Transverse colon (tissue), 4 donors: ENCODE measurements around the gene SIK3. TPM values are rescaled to one million over a fixed set of nuclear protein-coding genes. Genes with fewer than 3 reads are reported as not detected.

Source experiments
- DNase-seq: peaks from one replicate; pipeline ENCODE4 v3.0.0-alpha.2; 2019
- H3K27ac ChIP-seq, 4 donors: fragments of 200-600 bp; sonication (generic); 2 replicates each; pipeline ENCODE4 v1.5.1; 2016 to 2018; ENCODE audit warnings: inconsistent platforms in 4 of 4
- H3K27me3 ChIP-seq: fragments of 200-600 bp; sonication (generic); 2 replicates; pipeline ENCODE4 v1.5.1; 2017; ENCODE audit warnings: inconsistent platforms
- H3K36me3 ChIP-seq, 4 donors: fragments of 200-600 bp; sonication (generic); 2 replicates each; pipeline ENCODE4 v1.5.1; 2017 to 2019; ENCODE audit warnings: inconsistent platforms in 4 of 4
- H3K4me1 ChIP-seq, 4 donors: fragments of 200-600 bp; sonication (generic); 2 replicates each; pipeline ENCODE4 v1.5.1; 2017 to 2020; ENCODE audit warnings: inconsistent platforms in 4 of 4
- H3K4me3 ChIP-seq, 4 donors: fragments of 200-600 bp; sonication (generic); 1 replicate in 1 of 4; 2 replicates in 3 of 4; pipeline versions ENCODE4 v1.5.1 to v1.6.1; 2017 to 2019; ENCODE audit warnings: inconsistent platforms in 4 of 4
- H3K9me3 ChIP-seq, 2 donors: fragments of 200-600 bp; sonication (generic); 2 replicates each; pipeline ENCODE4 v1.5.1; 2017 to 2019; ENCODE audit warnings: inconsistent platforms in 2 of 2
- EP300 ChIP-seq: sonication (generic); formaldehyde crosslinking; IDR thresholded peaks from one replicate; pipeline ENCODE4 v1.6.1; 2017; ENCODE audit warnings: antibody characterized with exemption, low read depth
- POLR2A ChIP-seq: fragments of 450-650 bp; IDR thresholded peaks from one replicate; pipeline ENCODE4 v1.6.1; 2016; ENCODE audit warnings: antibody characterized with exemption, mild to moderate bottlenecking, moderate library complexity
- POLR2AphosphoS5 ChIP-seq, 3 donors: sonication (generic); formaldehyde crosslinking; IDR thresholded peaks; one replicate each; pipeline ENCODE4 v1.6.1; 2016; ENCODE audit warnings: antibody characterized with exemption in 3 of 3
- WGBS, 2 donors: methylation state at CpG; one replicate each; pipeline ENCODE4 v1.1.5; 2018; ENCODE audit warnings: low coverage in 1 of 2; 5-methylcytosine and 5-hydroxymethylcytosine counted together
- in situ Hi-C, 4 donors: fragments of 200-750 bp; cut with MboI; loops; one replicate each; pipeline versions ENCODE4 v1.15.0 to v1.15.1; 2017; ENCODE audit warnings: low sequenced_read_pairs in 3 of 4, low pct_ligation_motif_present in 1 of 4, low pct_unique_long_range_greater_than_20kb in 1 of 4
- intact Hi-C: fragments of 100-400 bp; cut with DNase I; formaldehyde crosslinking; loops from one replicate; pipeline ENCODE4 v1.15.1; 2023; ENCODE audit warnings: low total_unique reads
- total RNA-seq, 4 donors: library from RNA; depleted of rRNA; stranded (reverse); fragments of >200 nt; gene quantifications; one replicate each; pipeline ENCODE4 v1.1.0, GENCODE V29; 2016
- TF ChIP-seq, protein P1 (sequence below), 5 experiments: fragments of 200-600 bp in 3 of 5; fragments of 450-650 bp in 2 of 5; sonication (generic) in 3 of 5; IDR thresholded peaks; 1 replicate in 2 of 5; 2 replicates in 3 of 5; pipeline ENCODE4 v1.5.1; 2016 to 2017; ENCODE audit warnings: antibody characterized with exemption in 5 of 5, inconsistent platforms in 3 of 5, mild to moderate bottlenecking in 2 of 5, moderate library complexity in 1 of 5

The SIK3 gene
- total RNA-seq, 4 donors from 2014 or later = 35.6 to 68.6 (median 38.9) TPM

DNA sequence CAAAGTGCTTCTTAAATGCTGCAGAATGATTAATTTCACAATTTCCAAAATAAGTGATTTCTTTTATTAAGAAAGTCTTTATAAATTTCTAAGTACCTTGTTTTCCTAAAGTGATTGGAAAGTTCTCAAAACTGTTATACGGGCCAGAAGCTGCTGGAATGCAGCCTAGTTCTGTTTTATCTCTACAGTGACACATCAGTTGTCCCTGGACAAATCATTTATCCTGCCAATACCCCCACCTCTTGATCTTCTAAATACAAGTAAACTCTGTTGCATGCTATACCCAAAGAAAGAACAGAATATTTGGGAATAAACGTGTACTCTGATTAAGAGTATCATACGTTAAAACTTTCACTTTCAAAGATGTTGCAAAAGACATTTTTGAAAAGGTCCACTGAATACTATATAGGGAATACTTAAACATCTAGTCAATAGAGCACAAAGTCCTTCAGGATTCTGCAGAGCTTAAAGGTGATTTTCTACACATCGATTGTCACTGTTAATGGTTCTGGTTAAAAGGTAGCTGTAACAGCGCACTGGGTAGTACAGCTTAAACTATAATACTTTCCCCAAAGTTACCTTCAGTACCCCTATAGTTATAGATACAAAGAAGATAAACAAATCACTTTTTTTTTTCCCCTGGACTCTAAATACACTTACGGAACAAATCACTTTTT, 168.7 kb downstream of the SIK3 start:
- Histone ChIP-seq H3K27ac (peak overlapping the region; percentile 22 to 61 (median 58)), H3K27me3 (no peaks in the 10 kb centered on the region), H3K4me1 (peaks cover 15 to 41% (median 26%) of the 10 kb centered on the region in 4 donors), H3K9me3 (no peaks in the 10 kb centered on the region), H3K4me3 (peak overlapping the region in 1 of 4 donors; percentile 17), H3K36me3 (peaks cover 0 to 13% (median 0%) of the 10 kb centered on the region in 4 donors)
- intact Hi-C loops = no loop called here
- TF ChIP-seq EP300 (no peak), POLR2AphosphoS5 (IDR thresholded peaks at IDR 0.05) (no peak), POLR2A (no peak)
- TF ChIP-seq, protein P1, sequence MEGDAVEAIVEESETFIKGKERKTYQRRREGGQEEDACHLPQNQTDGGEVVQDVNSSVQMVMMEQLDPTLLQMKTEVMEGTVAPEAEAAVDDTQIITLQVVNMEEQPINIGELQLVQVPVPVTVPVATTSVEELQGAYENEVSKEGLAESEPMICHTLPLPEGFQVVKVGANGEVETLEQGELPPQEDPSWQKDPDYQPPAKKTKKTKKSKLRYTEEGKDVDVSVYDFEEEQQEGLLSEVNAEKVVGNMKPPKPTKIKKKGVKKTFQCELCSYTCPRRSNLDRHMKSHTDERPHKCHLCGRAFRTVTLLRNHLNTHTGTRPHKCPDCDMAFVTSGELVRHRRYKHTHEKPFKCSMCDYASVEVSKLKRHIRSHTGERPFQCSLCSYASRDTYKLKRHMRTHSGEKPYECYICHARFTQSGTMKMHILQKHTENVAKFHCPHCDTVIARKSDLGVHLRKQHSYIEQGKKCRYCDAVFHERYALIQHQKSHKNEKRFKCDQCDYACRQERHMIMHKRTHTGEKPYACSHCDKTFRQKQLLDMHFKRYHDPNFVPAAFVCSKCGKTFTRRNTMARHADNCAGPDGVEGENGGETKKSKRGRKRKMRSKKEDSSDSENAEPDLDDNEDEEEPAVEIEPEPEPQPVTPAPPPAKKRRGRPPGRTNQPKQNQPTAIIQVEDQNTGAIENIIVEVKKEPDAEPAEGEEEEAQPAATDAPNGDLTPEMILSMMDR (IDR thresholded peaks at IDR 0.05) = no peak
- in situ Hi-C loops = no loop called here
- WGBS, 2 donors = 45 to 48% methylated on average over 6 of the region's 6 CpGs
- no peak for DNase-seq

DNA sequence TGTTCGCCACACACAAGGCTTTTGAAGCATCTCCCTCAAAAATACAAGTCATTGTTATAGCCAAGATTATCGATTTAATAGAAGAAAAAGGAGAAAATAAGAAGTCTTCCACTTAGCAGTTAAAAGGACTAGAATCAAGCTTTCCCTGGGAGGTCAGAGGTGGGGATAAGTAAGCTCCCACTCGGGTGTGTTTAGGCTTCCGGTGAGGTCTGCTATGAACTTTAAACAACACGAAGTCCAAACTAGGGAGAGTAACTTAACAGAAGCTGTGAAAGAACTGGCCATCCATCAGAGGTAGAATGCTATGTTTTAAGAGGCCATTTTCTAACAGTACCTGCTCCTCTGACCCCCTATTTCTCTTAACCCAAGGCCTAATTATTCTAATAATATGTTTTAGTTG, 169.4 kb downstream of the SIK3 start:
- WGBS, 2 donors = 59 to 81% methylated on average over 2 to 5 of the region's 5 CpGs
- peak overlapping the region; percentile 22 to 61 (median 58) for H3K27ac ChIP-seq
- H3K27me3 ChIP-seq = no peaks in the 10 kb centered on the region
- no peak for DNase-seq
- H3K4me1 ChIP-seq = peaks cover 15 to 41% (median 26%) of the 10 kb centered on the region in 4 donors
- in situ Hi-C loops (no loop called here), intact Hi-C loops (no loop called here)
- TF ChIP-seq POLR2A (no peak), EP300 (no peak), POLR2AphosphoS5 (IDR thresholded peaks at IDR 0.05) (no peak)
- TF ChIP-seq, protein P1 (IDR thresholded peaks at IDR 0.05) = no peak
- no peak overlapping the region for H3K4me3 ChIP-seq
- H3K9me3 ChIP-seq = no peaks in the 10 kb centered on the region
- peaks cover 0 to 13% (median 0%) of the 10 kb centered on the region in 4 donors for H3K36me3 ChIP-seq

DNA sequence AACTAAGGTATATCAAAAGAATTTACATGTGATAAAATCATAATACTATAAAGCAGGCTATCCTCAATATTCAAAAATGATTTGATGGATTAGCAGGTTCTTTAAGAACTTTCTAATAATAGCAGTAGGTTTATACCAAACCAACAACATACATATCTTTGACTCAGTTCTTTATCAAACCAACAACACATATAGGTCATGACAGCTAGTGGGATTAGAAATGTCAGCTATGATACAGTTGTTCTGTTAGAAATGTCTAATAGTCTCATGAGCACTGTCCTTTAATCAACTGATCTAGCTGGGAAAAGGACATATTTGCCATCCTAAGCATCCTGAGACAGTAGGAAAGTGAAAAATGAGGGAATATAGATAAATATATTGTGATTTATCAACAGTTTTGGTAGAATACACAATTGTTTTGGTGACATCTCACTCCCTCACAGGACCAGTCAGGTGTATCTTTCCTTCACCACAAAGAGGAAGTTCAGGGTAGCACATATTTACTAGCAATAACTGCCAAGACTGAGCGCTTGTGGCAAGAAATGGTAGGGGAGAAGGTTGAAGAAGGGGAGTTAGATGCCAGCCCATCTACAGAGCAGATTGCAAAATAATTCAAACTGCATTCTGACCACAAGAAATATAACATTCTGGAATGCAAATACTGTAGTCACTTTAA, 170.0 kb downstream of the SIK3 start:
- in situ Hi-C loops (no loop called here), intact Hi-C loops (no loop called here)
- no peaks in the 10 kb centered on the region for H3K9me3 ChIP-seq
- WGBS, 2 donors = 70 to 80% methylated on average over 1 of the region's 1 CpG
- no peaks in the 10 kb centered on the region for H3K27me3 ChIP-seq
- TF ChIP-seq EP300 = no peak
- TF ChIP-seq, protein P1 (IDR thresholded peaks at IDR 0.05) = no peak
- no peak for TF ChIP-seq POLR2A
- TF ChIP-seq POLR2AphosphoS5 (IDR thresholded peaks at IDR 0.05) = no peak
- no peak overlapping the region for H3K4me3 ChIP-seq
- H3K4me1 ChIP-seq = peaks cover 15 to 41% (median 26%) of the 10 kb centered on the region in 4 donors
- peaks cover 0 to 13% (median 0%) of the 10 kb centered on the region in 4 donors for H3K36me3 ChIP-seq
- H3K27ac ChIP-seq = peak overlapping the region in 3 of 4 donors; percentile 22 to 61 (median 59)
- DNase-seq = no peak

DNA sequence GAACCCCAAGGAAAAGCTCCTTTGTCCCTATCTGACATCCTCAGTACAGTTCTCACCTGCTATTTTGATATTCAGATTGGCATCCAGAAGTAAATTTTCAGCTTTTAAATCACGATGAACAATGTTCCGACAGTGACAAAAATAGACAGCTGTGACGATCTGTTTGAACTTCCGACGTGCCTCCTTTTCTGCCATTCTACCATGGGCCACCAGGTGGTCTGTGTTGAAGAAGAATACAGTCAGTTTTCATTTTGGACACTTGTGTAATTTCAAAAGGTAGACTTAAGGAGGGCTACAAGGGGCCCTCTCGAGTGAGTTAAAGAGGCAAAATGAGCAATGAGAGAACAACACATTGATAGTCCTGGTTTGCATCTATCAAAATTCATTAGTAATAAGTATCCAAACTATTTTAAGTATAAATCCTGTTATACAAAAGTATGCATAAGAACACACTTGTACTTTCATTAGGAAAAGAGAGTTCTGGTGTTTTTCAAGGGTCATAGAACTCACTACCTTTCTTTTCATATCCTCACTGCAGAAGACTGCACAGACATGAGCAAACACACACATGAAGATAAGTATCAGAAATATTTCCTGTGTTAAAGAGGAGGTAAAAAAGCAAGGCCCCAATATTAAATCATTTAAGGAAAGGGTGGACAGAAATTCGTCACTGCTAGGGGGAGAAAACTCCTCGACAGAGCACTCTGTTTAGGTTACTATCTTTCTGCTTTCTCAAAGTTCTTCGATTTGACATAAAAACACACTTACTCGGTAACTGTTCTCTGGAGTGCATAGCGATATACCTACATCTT, 170.9 kb downstream of the SIK3 start:
- Histone ChIP-seq H3K9me3 (no peaks in the 10 kb centered on the region), H3K4me1 (peaks cover 15 to 40% (median 25%) of the 10 kb centered on the region in 4 donors), H3K36me3 (peaks cover 0 to 13% (median 0%) of the 10 kb centered on the region in 4 donors), H3K4me3 (no peak overlapping the region), H3K27ac (peak overlapping the region in 2 of 4 donors; percentile 22 to 23), H3K27me3 (no peaks in the 10 kb centered on the region)
- TF ChIP-seq, protein P1 (IDR thresholded peaks at IDR 0.05) = peak in 4 of 5 experiments; percentile 23 to 42 (median 27)
- TF ChIP-seq POLR2A (no peak), POLR2AphosphoS5 (IDR thresholded peaks at IDR 0.05) (no peak), EP300 (no peak)
- in situ Hi-C loops = no loop called here
- DNase-seq = peak; percentile 34
- intact Hi-C loops = no loop called here
- WGBS, 2 donors = 77 to 82% methylated on average over 11 of the region's 11 CpGs
